ENCODE results near the gene MATK. TPM values are rescaled to one million over a fixed set of nuclear protein-coding genes. Genes with fewer than 3 reads are reported as not detected.
"Not testable (repeated sequence)": the region's sequence is repeated elsewhere in the genome, so short reads cannot be mapped to it uniquely, and the experiment has no call there.

MATK gene
- total and polyA plus RNA-seq, 7 donors: 1.8 to 7.7 (median 6.6) TPM; not detected in 4

DNA sequence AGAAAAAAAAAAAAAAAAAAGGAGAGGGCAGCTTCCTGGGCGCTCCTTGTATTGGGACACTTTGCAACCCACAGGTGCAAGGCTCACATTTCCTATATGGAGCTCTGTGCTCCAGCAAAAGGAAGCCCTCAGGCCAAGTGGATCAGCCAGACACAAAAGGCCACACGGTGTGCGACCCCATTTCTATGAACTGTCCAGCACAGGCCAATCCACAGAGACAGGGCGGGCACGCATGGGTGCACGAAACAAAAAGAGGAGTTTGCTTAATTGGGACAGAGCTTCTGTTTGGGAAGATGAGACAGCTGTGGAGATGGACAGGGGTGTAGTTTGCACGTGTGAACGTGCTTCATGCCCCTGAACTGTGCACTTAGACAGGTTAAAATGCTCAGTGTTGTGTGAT, 31.6 kb upstream of the MATK start:
- TF ChIP-seq EP300 (IDR thresholded peaks at IDR 0.05) (no peak), POLR2A (IDR thresholded peaks at IDR 0.05) (no peak), POLR2AphosphoS5 (IDR thresholded peaks at IDR 0.05) (no peak)
- TF ChIP-seq, protein P1, sequence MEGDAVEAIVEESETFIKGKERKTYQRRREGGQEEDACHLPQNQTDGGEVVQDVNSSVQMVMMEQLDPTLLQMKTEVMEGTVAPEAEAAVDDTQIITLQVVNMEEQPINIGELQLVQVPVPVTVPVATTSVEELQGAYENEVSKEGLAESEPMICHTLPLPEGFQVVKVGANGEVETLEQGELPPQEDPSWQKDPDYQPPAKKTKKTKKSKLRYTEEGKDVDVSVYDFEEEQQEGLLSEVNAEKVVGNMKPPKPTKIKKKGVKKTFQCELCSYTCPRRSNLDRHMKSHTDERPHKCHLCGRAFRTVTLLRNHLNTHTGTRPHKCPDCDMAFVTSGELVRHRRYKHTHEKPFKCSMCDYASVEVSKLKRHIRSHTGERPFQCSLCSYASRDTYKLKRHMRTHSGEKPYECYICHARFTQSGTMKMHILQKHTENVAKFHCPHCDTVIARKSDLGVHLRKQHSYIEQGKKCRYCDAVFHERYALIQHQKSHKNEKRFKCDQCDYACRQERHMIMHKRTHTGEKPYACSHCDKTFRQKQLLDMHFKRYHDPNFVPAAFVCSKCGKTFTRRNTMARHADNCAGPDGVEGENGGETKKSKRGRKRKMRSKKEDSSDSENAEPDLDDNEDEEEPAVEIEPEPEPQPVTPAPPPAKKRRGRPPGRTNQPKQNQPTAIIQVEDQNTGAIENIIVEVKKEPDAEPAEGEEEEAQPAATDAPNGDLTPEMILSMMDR (IDR thresholded peaks at IDR 0.05): no peak
- no peak for DNase-seq
- intact Hi-C loops (cut with DNase I): no loop called here
- no peaks in the 10 kb centered on the region for H3K36me3 ChIP-seq
- H3K27me3 ChIP-seq: peaks cover 0 to 10% (median 2%) of the 10 kb centered on the region in 3 donors
- peaks cover 0 to 5% (median 2%) of the 10 kb centered on the region in 4 donors for H3K4me1 ChIP-seq
- H3K9me3 ChIP-seq: no peaks in the 10 kb centered on the region
- H3K27ac ChIP-seq: no peak overlapping the region
- no peak overlapping the region for H3K4me3 ChIP-seq
- 75 to 82% methylated on average over 8 of the region's 8 CpGs for WGBS, 2 donors

DNA sequence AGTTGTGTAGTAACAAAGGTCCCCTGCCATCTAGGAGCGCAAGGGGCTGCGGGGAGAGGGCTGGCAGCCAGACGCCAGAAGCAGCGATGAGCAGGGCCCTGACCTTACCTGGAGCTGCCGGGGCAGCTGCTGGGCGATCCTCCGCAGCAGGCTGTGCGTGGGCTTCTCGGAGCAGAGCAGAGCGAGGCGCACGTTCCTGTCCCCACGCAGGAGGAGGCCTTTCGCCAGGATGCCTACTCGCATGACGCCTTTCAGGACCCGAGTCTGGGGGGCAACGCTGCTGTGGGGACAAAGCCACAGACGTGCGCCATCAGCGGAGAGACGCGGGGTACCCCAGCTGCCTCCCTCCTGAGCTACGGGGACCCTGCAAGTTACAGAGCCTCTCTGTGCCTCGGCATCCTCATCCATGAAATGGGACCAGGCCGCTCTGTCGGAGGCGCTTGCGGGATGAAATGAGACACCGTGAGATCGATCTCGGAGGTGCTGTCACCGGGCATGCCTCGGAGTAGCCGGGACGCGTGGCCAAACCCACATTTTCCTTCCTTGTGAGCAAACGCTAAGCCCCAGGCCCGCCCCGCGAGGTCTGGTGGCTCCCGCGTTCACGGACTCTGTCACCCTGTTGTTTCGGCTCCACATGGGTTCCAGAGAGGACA, 30.5 kb upstream of the MATK start:
- Histone ChIP-seq H3K4me1 (peaks cover 0 to under 1% (median 0%) of the 10 kb centered on the region in 4 donors), H3K27me3 (peaks cover 0 to 3% (median 0%) of the 10 kb centered on the region in 3 donors), H3K9me3 (no peaks in the 10 kb centered on the region), H3K36me3 (no peaks in the 10 kb centered on the region), H3K27ac (no peak overlapping the region), H3K4me3 (no peak overlapping the region)
- WGBS, 2 donors: 92 to 93% methylated on average over 45 of the region's 45 CpGs
- intact Hi-C loops (cut with DNase I): no loop called here
- DNase-seq: no peak
- no peak for TF ChIP-seq POLR2AphosphoS5 (IDR thresholded peaks at IDR 0.05)
- no peak for TF ChIP-seq POLR2A (IDR thresholded peaks at IDR 0.05)
- TF ChIP-seq EP300 (IDR thresholded peaks at IDR 0.05): no peak
- TF ChIP-seq, protein P1 (IDR thresholded peaks at IDR 0.05): no peak

DNA sequence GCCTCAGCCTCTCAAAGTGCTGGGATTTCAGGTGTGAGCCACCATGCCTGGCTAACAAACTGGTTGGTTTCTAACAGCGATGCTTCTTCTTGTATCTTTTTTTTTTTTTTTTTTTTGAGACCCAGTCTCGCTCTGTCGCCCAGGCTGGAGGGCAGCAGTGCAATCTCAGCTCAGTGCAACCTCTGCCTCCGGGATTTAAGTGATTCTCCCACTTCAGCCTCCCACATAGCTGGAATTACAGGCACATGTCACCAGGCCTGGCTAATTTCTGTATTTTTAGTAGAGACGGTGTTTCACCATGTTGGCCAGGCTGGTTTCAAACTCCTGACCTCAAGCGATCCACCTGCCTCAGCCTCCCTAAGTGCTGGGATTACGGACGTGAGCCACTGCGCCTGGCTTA, 30.0 kb upstream of the MATK start:
- DNase-seq; H3K4me3 ChIP-seq; intact Hi-C loops (cut with DNase I); H3K27ac ChIP-seq; H3K27me3 ChIP-seq; H3K9me3 ChIP-seq; H3K4me1 ChIP-seq; H3K36me3 ChIP-seq: not testable (repeated sequence)
- WGBS, 2 donors: 92 to 95% methylated on average over 9 of the region's 9 CpGs

DNA sequence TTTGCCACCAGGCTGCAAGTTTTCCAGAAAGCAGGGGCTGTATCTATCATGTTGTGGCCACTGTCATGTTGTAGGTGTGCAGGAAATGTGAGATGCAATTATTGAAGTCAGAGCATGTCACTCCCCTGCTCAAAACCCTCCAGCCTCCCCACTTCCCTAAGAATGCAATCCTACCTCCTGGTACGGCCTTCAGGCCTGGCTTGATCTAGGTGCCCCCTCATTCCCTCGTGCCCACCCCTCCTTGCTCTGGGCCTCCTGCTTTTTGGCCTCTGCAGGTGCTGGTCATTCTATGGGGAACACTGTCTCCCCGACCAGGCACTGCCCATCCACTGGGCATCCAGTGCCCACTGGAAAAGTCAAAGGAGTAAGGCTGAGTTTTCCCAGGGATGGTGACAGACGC, 28.5 kb upstream of the MATK start:
- Histone ChIP-seq H3K36me3 (no peaks in the 10 kb centered on the region), H3K27ac (no peak overlapping the region), H3K9me3 (no peaks in the 10 kb centered on the region), H3K4me1 (no peaks in the 10 kb centered on the region), H3K4me3 (no peak overlapping the region), H3K27me3 (peaks cover 0 to 14% (median 0%) of the 10 kb centered on the region in 3 donors)
- WGBS, 2 donors: 89 to 92% methylated on average over 4 of the region's 4 CpGs
- TF ChIP-seq POLR2AphosphoS5 (IDR thresholded peaks at IDR 0.05) (no peak), POLR2A (IDR thresholded peaks at IDR 0.05) (no peak), EP300 (IDR thresholded peaks at IDR 0.05) (no peak)
- TF ChIP-seq, protein P1 (IDR thresholded peaks at IDR 0.05): no peak
- no peak for DNase-seq
- intact Hi-C loops (cut with DNase I): no loop called here

DNA sequence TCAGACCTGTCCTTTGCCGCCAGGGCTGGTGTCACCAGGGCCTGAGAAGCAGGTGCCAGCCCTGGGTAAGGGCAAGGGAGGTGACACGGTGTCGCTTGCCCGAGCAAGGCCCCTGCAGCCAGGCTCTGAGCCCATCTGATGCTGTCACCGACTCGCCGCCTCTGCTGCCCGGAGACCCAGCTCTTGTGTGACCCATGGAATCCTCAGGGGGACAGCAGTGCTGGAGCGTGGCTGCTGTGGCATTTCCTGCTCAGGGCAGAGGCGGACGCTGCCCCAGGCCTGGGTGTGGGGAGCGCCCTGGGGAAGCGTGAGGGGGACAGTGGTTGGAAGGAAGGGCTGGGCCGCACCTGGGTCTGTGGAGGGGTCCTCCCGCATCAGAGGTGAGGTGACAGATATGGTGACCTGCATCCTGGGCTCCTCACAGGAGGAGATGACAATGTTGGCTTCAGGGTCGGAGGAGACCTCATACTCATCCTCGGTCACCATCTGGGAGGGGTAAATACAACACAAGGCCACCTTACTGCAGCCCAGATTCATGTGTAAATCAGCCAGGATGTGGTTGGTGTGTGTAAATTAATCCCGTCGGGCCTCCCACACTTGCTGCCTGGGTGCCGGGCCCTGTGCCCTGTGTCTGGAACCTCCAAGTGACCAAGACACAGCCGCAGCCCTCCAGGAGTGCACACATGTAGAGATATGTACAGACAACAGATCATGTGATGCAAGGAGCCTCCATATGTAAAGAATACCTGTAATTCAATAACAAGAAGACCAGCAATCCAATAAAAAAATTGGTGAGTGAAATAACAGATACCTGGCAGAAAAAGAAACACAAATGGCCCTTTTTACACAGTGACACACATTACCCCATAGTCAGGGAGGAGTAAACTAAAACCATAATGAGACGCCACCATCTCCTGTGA, 27.6 kb upstream of the MATK start:
- 77 to 87% methylated on average over 22 of the region's 22 CpGs for WGBS, 2 donors
- no peaks in the 10 kb centered on the region for H3K9me3 ChIP-seq
- H3K4me1 ChIP-seq: no peaks in the 10 kb centered on the region
- no peak for DNase-seq
- H3K4me3 ChIP-seq: no peak overlapping the region
- peaks cover 0 to 14% (median 0%) of the 10 kb centered on the region in 3 donors for H3K27me3 ChIP-seq
- no peak for TF ChIP-seq EP300 (IDR thresholded peaks at IDR 0.05)
- no peak for TF ChIP-seq POLR2A (IDR thresholded peaks at IDR 0.05)
- TF ChIP-seq, protein P1 (IDR thresholded peaks at IDR 0.05): no peak
- TF ChIP-seq POLR2AphosphoS5 (IDR thresholded peaks at IDR 0.05): no peak
- no peaks in the 10 kb centered on the region for H3K36me3 ChIP-seq
- H3K27ac ChIP-seq: no peak overlapping the region
- intact Hi-C loops (cut with DNase I): no loop called here

All from sigmoid colon (tissue), 7 donors.